H1 (cell line): ENCODE data around the gene BICDL1. TPM values are rescaled to one million over a fixed set of nuclear protein-coding genes. Genes with fewer than 3 reads are reported as not detected.

Source experiments
- ATF3 ChIP-seq: IDR thresholded peaks from 2 replicates; pipeline ENCODE4 v1.6.1; 2011; ENCODE audit warnings: low read depth, mild to moderate bottlenecking, low read length; ENCODE audit not compliant: insufficient read depth
- BCL11A ChIP-seq, 2 experiments: IDR thresholded peaks; one replicate each; pipeline ENCODE4 v1.6.1; 2011; ENCODE audit warnings: low read depth in 2 of 2, low read length in 2 of 2, mild to moderate bottlenecking in 2 of 2
- MAX ChIP-seq: IDR thresholded peaks from 2 replicates; pipeline ENCODE4 v1.6.1; 2012; ENCODE audit warnings: inconsistent platforms
- SRF ChIP-seq: IDR thresholded peaks from 2 replicates; pipeline ENCODE4 v1.6.1; 2011; ENCODE audit warnings: mild to moderate bottlenecking, low read depth, low read length, moderate library complexity
- SUZ12 ChIP-seq: fragments of 200-600 bp; sonication (generic); IDR thresholded peaks from 2 replicates; pipeline ENCODE4 v1.6.1; 2012; ENCODE audit warnings: mild to moderate bottlenecking, inconsistent platforms, low read length, moderate library complexity, mixed read lengths
- ZNF274 ChIP-seq: IDR thresholded peaks from 2 replicates; pipeline ENCODE4 v1.7.0; 2012; ENCODE audit warnings: low read length, borderline replicate concordance; ENCODE audit errors: extremely low read depth
- polyA plus RNA-seq, 7 experiments: library from polyadenylated mRNA; depleted of rRNA in 3 of 7; stranded (reverse) in 5 of 7; unstranded in 2 of 7; fragments of >200 nt in 5 of 7; fragments of 200-250 nt in 2 of 7; gene quantifications; 1 replicate in 5 of 7; 2 replicates in 1 of 7; 4 replicates in 1 of 7; pipeline versions ENCODE4 v1.2.1 to v1.2.3, GENCODE V29; 2011 to 2013; ENCODE audit warnings: missing spikeins in 2 of 7, mixed read lengths in 2 of 7
- total RNA-seq: library from RNA; stranded (reverse); fragmentation: NEBNext Ultra II Directional; extraction: Animal tissue kit (Norgen Biotek cat#: 25700); gene quantifications from 2 replicates; pipeline ENCODE4 v1.2.1, GENCODE V29; 2021

BICDL1 gene
- total and polyA plus RNA-seq, 2 of the 8 experiments (the other 6 are each of a cell fraction or from before 2014, with no cell fraction given): 17.2 to 25.9 TPM

DNA sequence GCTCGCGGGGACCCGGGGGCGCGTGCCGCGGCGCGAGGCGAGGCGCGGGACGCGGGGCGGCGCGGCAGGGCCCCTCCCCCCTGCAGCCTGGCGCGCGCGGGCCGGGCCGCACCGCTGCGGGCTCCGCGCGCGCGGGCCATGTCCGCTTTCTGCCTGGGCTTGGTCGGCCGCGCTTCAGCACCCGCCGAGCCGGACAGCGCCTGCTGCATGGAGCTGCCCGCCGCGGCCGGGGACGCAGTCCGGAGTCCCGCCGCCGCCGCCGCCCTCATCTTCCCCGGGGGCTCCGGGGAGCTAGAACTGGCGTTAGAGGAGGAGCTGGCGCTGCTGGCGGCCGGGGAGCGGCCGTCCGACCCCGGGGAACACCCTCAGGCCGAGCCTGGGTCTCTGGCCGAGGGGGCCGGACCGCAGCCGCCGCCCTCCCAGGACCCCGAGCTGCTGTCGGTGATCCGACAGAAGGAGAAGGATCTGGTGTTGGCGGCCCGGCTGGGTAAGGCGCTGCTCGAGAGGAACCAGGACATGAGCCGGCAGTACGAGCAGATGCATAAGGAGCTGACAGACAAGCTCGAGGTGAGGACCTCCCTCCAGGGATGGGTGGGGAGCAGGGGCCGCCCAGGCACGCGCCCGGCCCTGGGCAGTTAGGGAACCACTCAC is 820 bp downstream of the BICDL1 start (continued):
- TF ChIP-seq SRF (no peak), MAX (peak; percentile 76), SUZ12 (no peak), ATF3 (no peak), ZNF274 (no peak), BCL11A (IDR thresholded peaks at IDR 0.05; ENCODE audit: low read depth in 2 of 2, low read length in 2 of 2) (no peak)
- TF ChIP-seq, all 59 proteins: peak for 10
